Endometrium (tissue), 2 donors: ENCODE data around the gene PRMT3.
"Not testable (repeated sequence)": the region's sequence is repeated elsewhere in the genome, so short reads cannot be mapped to it uniquely, and the experiment has no call there.

Experiments
- FAIRE-seq: peaks from 2 replicates; lab custom pipeline; 2012; peaks lifted over from hg19 to GRCh38; lab: Jason Lieb, UNC
- donor health status: control.
- donor health status: control.

Gene PRMT3

DNA sequence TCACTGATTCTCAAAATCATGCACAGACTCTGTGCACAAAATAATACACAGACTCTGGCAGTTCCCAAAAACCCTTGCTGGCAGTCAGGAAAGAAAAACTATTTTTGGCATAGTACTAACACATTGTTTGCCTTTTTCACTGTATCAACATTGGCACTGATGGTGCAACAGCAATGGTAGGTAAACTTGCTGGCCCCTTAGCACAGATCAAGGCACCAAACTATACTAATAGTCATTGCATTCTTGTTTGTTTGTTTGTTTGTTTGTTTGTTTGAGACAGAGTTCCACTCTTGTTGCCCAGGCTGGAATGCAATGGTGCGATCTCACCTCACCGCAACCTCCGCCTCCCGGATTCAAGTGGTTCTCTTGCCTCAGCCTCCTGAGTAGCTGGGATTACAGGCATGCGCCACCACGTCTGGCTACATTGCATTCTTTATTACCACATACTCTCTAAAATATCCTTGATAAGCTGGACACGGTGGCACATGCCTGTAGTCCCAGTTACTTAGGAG lies 130.9 kb downstream of the PRMT3 start:
- no peak for FAIRE-seq

- FAIRE-seq = no peak
Measured at GRCh38 chr11:20522536-20522935, 135.0 kb downstream of the PRMT3 start.

DNA sequence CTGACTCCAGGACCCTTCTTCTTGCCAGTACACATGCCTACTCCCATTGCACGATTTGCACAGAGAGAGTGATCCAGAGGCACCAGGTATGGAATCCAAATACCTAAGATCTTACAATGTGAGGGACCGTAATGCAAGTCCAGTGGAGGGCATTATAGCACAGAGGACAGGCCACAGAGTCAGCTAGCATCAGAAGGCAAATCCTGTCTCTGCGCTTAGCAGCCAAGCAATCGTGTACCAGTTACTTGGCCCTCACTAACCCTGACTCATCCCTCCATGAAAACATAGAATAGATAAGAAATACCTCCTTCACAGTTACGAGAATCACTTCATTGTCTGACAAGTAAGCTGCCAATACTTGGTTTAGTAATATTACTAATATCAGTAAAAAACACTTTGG lies 142.2 kb downstream of the PRMT3 start:
- no peak for FAIRE-seq

GRCh38 chr11:20530942-20531703 lies 143.6 kb downstream of the PRMT3 start:
- FAIRE-seq = no peak

DNA sequence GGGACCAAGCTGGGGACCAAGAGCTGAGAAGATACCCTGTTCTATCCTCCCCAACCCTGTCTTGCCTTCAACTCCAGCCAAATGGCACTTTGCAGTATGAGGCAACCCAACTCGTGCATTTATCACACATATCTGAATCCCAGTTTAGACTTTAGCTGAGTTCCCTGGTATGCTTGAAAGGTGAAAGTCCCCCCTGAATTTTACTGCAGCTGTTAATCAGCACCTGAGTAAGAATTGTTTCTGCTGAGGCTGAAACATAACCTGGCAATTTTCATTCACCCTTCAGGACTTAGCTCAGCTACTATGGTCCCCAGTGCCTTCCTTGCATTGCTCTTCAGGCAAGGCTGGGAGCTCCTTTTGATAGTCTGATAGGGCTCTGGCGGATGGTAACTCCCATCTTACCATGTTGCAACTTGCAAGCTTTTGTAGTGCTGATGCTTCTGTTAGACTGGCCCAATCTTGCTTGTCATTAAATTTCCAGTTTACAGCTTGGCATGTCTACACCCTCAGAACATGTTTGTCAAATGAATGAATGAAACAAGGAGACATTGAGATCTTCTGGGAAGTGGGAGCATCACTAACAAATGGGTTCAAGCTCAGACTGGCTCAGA lies 147.9 kb downstream of the PRMT3 start:
- FAIRE-seq = no peak

- no peak for FAIRE-seq
Measured at GRCh38 chr11:20536365-20536764, 148.8 kb downstream of the PRMT3 start.

- FAIRE-seq = no peak
Measured at GRCh38 chr11:20536784-20537183, 149.3 kb downstream of the PRMT3 start.

- no peak for FAIRE-seq
Measured at GRCh38 chr11:20541503-20541902, 154.0 kb downstream of the PRMT3 start.

DNA sequence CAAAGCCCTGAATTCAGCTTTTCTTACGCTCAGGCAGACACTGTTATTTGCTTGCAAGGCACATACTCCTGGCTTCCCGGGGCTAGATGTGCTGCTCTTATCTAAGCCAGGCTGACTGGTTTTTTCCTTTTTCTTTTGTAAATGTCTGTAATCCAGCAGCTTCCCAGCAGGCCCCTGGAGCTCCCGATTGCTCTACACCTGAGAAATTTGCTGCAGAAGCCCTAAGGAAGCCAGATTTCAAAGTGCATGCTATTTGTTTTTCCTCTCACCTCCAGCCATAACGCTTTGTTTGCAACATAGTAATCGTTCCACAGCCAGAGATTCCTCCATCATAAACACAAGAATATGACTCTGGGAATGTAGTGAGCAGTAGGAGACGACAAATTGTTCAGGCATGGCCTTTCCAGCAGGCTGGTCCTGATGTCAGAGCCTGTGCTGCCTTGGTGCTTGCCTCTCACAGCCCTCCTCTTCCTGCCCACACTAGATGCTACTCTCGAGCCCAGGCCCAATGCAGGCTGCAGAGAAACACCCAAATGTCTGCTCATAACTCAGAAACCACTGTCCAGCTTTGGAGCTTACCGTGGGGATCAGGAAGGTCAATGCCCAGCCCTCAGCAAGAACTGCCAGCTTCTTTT lies 157.2 kb downstream of the PRMT3 start:
- no peak for FAIRE-seq

- FAIRE-seq = no peak
Measured at GRCh38 chr11:20547411-20547810, 159.9 kb downstream of the PRMT3 start.

GRCh38 chr11:20551096-20551495 lies 163.6 kb downstream of the PRMT3 start:
- no peak for FAIRE-seq

GRCh38 chr11:20555783-20556182 lies 168.3 kb downstream of the PRMT3 start:
- no peak for FAIRE-seq

GRCh38 chr11:20556396-20556795 lies 168.9 kb downstream of the PRMT3 start:
- FAIRE-seq = not testable (repeated sequence)

DNA sequence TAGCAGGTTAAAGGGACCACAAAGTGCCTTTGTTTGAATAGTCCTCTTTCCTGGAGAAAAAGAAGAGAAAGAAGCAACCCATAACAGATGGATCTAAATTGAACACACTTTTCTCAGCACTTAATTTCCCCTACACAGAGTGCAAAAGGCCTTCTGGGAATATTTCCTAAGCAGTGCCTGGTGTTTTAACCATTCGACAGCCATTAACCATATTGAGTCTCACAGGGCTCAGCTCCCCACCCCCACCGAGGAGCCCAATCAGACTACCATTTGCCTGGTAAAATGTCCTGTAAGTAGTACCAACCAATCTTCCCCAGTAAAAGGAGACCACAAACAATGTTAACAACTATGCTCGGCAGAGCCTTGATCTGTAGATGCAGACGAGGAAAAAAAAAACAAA lies 171.2 kb downstream of the PRMT3 start:
- FAIRE-seq = no peak
